ENCODE measurements around the gene TBPL2. TPM values are rescaled to one million over a fixed set of nuclear protein-coding genes. Genes with fewer than 3 reads are reported as not detected.

The TBPL2 gene
- total RNA-seq, 1 experiment from 2014 or later, result not detected

GRCh38 chr14:55434805-55435174 lies 5.6 kb downstream of the TBPL2 start:
- Histone ChIP-seq H2BK12ac (ENCODE audit: insufficient read length, low read depth, low read length) (no peak overlapping the region), H4K5ac (ENCODE audit: insufficient read length, low read depth, low read length) (no peak overlapping the region), H2AFZ (ENCODE audit: low read length) (no peak overlapping the region), H4K91ac (ENCODE audit: insufficient read length, low read depth, low read length) (no peak overlapping the region), H2AK5ac (ENCODE audit: insufficient read length, low read length) (no peak overlapping the region), H4K20me1 (ENCODE audit: control insufficient read depth, insufficient read depth, insufficient read length) (no peaks in the 10 kb centered on the region), H3K9ac (ENCODE audit: extremely low read depth, insufficient read length, low read length) (no peak overlapping the region), H4K8ac (replicated peaks; ENCODE audit: insufficient read length, low read depth, low read length) (no peak overlapping the region), H3K56ac (ENCODE audit: insufficient read length, low read depth, low read length) (no peak overlapping the region), H3K9me3 (ENCODE audit: control insufficient read depth, low read depth, low read length) (no peaks in the 10 kb centered on the region), H3K23ac (ENCODE audit: insufficient read length, low read depth, low read length) (no peak overlapping the region), H3K23me2 (ENCODE audit: insufficient read length, low read depth, low read length, poor library complexity, severe bottlenecking) (no peaks in the 10 kb centered on the region), H2BK5ac (ENCODE audit: insufficient read length, low read length) (no peak overlapping the region), H3K27ac (ENCODE audit: insufficient read length, low read depth, low read length) (no peak overlapping the region), H3K27me3 (ENCODE audit: insufficient read depth, low read length) (no peaks in the 10 kb centered on the region), H3T11ph (ENCODE audit: low read length) (no peak overlapping the region), H3K14ac (ENCODE audit: insufficient read depth, low read length) (no peak overlapping the region), H3K79me1 (ENCODE audit: insufficient read depth, low read depth, low read length, poor library complexity, severe bottlenecking) (no peaks in the 10 kb centered on the region), H3K4ac (ENCODE audit: low read depth, low read length) (no peak overlapping the region), H2BK15ac (ENCODE audit: low read depth, low read length) (no peak overlapping the region), H2BK20ac (ENCODE audit: low read depth, low read length, poor library complexity, severe bottlenecking) (no peak overlapping the region), H3K18ac (ENCODE audit: insufficient read length, low read depth, low read length) (no peak overlapping the region), H3K4me2 (ENCODE audit: insufficient read depth, insufficient read length, low read length) (no peak overlapping the region), H3K4me1 (ENCODE audit: insufficient read depth, low read length) (peaks cover 2% of the 10 kb centered on the region; the same call in 1 of the 2 replicates), H3K79me2 (ENCODE audit: insufficient read depth, low read length) (no peaks in the 10 kb centered on the region), H2BK120ac (ENCODE audit: low read depth, low read length, poor library complexity, severe bottlenecking) (no peak overlapping the region)
- no peak for TF ChIP-seq CTCF (conservative IDR thresholded peaks at IDR 0.05)
- Mint-ChIP-seq H3K27me3 (ENCODE audit: low read depth) (peaks cover 3% of the 10 kb centered on the region; the same call in 1 of the 2 replicates), H3K36me3 (ENCODE audit: insufficient read depth in 1 of 3, low read depth in 3 of 3) (no peaks in the 10 kb centered on the region), H3K9me3 (no peaks in the 10 kb centered on the region), H3K27ac (no peak overlapping the region), H3K4me3 (no peak overlapping the region), H3K4me1 (peaks cover 13 to 14% of the 10 kb centered on the region in 2 experiments)
- no CpG with 5 or more reads among the region's 3 CpGs for WGBS (ENCODE audit: extremely low coverage, insufficient read length, low lambda C conversion rate)
- no peak for DNase-seq
